Activated CD8-positive, alpha-beta T cell treated with anti-CD3 and anti-CD28 coated beads for 36 hours (primary cell): ENCODE measurements around the gene ZNF343. TPM values are rescaled to one million over a fixed set of nuclear protein-coding genes. Genes with fewer than 3 reads are reported as not detected.

Experiments
- ATAC-seq: fragments of 200-7000 bp; cut with Tn5 transposase; one replicate; pipeline ENCODE4 v1.10.0; 2021; ENCODE audit warnings: mild to moderate bottlenecking, moderate library complexity
- CTCF ChIA-PET: fragments of 350-600 bp; sonication (Branson Sonifier 250); formaldehyde crosslinking; loops from one replicate; lab custom pipeline; 2021; ENCODE audit warnings: antibody characterized with exemption; lab: Charles Lee
- POLR2A ChIA-PET: fragments of 350-600 bp; sonication (Branson Sonifier 250); formaldehyde crosslinking; loops from one replicate; lab custom pipeline; 2021; ENCODE audit warnings: antibody characterized with exemption; lab: Charles Lee
- DNase-seq: peaks from one replicate; pipeline ENCODE4 v3.0.0-alpha.2; 2020
- H3K27ac Mint-ChIP-seq: one replicate; pipeline ENCODE4 v1.8.0; 2021; ENCODE audit warnings: mild to moderate bottlenecking, mixed read lengths
- H3K27me3 Mint-ChIP-seq: one replicate; pipeline ENCODE4 v1.8.0; 2021; ENCODE audit warnings: mixed read lengths
- H3K36me3 Mint-ChIP-seq: one replicate; pipeline ENCODE4 v1.8.0; 2021; ENCODE audit warnings: low read depth, mixed read lengths
- H3K4me1 Mint-ChIP-seq: one replicate; pipeline ENCODE4 v1.8.0; 2021; ENCODE audit warnings: low read depth, mixed read lengths
- H3K4me3 Mint-ChIP-seq: one replicate; pipeline ENCODE4 v1.8.0; 2021; ENCODE audit warnings: mild to moderate bottlenecking, moderate library complexity, mixed read lengths
- H3K9me3 Mint-ChIP-seq: one replicate; pipeline ENCODE4 v1.8.0; 2021; ENCODE audit warnings: mixed read lengths
- intact Hi-C: fragments of 100-400 bp; cut with micrococcal nuclease; formaldehyde crosslinking; loops from one replicate; pipeline ENCODE4 v1.10.0; 2022
- total RNA-seq, 2 experiments: library from RNA; stranded (reverse); gene quantifications; one replicate each; pipeline ENCODE4 v1.2.3, GENCODE V29; 2021
- TF ChIP-seq, protein P1 (sequence below): fragments of 200-600 bp; IDR thresholded peaks from one replicate; pipeline ENCODE4 v1.8.0; 2022; ENCODE audit warnings: antibody characterized with exemption, mild to moderate bottlenecking

ZNF343 gene
- total RNA-seq, 2 experiments from 2014 or later, result 8.5 to 9.5 TPM

- no peak for DNase-seq
- peak overlapping the region; percentile 87 for H3K27ac Mint-ChIP-seq
- peaks cover 56% of the 10 kb centered on the region for H3K4me1 Mint-ChIP-seq
- peaks cover 68% of the 10 kb centered on the region for H3K36me3 Mint-ChIP-seq
- H3K4me3 Mint-ChIP-seq, result peak overlapping the region; percentile 89
- ATAC-seq, result no peak
- CTCF ChIA-PET, result interaction anchor here (0.6 to 6.1 kb wide), 8 partner anchors 7 to 261 kb away, joined by 3 to 53 read pairs (median 4); no protein-coding TSS in a partner anchor
- POLR2A ChIA-PET, result interaction anchor here (0.7 to 7.7 kb wide), 11 partner anchors 9 to 184 kb away, joined by 3 to 92 read pairs (median 3); partner anchors contain the start of genes NOP56 and ZNF343
- no peaks in the 10 kb centered on the region for H3K27me3 Mint-ChIP-seq
- H3K9me3 Mint-ChIP-seq, result no peaks in the 10 kb centered on the region
- TF ChIP-seq, protein P1, sequence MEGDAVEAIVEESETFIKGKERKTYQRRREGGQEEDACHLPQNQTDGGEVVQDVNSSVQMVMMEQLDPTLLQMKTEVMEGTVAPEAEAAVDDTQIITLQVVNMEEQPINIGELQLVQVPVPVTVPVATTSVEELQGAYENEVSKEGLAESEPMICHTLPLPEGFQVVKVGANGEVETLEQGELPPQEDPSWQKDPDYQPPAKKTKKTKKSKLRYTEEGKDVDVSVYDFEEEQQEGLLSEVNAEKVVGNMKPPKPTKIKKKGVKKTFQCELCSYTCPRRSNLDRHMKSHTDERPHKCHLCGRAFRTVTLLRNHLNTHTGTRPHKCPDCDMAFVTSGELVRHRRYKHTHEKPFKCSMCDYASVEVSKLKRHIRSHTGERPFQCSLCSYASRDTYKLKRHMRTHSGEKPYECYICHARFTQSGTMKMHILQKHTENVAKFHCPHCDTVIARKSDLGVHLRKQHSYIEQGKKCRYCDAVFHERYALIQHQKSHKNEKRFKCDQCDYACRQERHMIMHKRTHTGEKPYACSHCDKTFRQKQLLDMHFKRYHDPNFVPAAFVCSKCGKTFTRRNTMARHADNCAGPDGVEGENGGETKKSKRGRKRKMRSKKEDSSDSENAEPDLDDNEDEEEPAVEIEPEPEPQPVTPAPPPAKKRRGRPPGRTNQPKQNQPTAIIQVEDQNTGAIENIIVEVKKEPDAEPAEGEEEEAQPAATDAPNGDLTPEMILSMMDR, result no peak
- intact Hi-C loops, result no loop called here
These were observed 39.9 kb downstream of the ZNF343 start for GRCh38 chr20:2468581-2469407.

DNA sequence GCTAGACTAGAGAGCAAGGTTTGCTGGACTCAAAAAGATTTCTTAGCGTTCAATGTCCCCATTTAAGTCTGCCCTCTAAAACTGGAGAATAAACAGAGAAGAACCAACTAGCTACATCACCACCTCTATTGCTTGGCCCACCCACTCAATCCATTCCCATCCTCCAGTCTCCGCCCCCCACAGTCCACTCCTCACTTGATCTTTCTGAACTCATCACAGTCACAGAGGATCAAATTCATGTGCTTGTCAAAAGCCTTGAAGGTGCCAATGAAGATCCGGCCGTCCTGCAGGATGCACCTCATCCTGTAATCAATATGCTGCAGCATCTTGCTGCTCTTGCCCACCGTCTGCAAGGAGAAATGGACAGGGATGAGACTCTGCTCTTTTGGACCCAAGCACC is 41.3 kb downstream of the ZNF343 start:
- ATAC-seq (no peak), DNase-seq (no peak)
- H3K9me3 Mint-ChIP-seq, result no peaks in the 10 kb centered on the region

DNA sequence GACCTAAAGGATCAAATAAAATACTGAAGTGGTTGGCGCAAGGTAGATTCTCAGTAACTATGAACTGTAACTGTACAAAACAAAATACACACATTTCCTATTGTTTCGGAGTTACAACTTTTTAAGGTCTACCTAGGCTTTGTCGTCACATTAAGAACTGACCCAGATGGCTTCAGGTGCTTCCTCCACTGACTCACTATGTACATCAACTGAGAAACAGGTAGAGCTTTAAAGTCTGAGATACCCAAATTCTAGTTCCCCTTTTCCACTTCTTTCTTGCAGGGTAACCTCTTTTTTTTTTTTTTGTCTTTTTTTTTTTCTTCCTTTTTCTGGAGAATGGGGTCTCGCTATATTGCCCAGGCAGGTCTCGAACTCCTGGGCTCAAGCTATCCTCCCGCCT is 43.6 kb downstream of the ZNF343 start:
- intact Hi-C loops, result no loop called here
- CTCF ChIA-PET, result interaction anchor here (1.0 kb wide), 1 partner anchor 13 kb away, joined by 3 read pairs; no protein-coding TSS in a partner anchor
- TF ChIP-seq, protein P1, result no peak
- no peaks in the 10 kb centered on the region for H3K9me3 Mint-ChIP-seq
- peaks cover 44% of the 10 kb centered on the region for H3K4me1 Mint-ChIP-seq
- DNase-seq (no peak), ATAC-seq (no peak)
- POLR2A ChIA-PET, result interaction anchor here (0.9 kb wide), 1 partner anchor 78 kb away, joined by 3 read pairs; no protein-coding TSS in a partner anchor
- peaks cover 93% of the 10 kb centered on the region for H3K36me3 Mint-ChIP-seq
- H3K27me3 Mint-ChIP-seq, result no peaks in the 10 kb centered on the region
- no peak overlapping the region for H3K4me3 Mint-ChIP-seq
- no peak overlapping the region for H3K27ac Mint-ChIP-seq

More for the DNA sequence above, 41.3 kb downstream of the ZNF343 start:
- TF ChIP-seq, protein P1, result no peak
- ChIA-PET CTCF (interaction anchor here (1.2 to 6.1 kb wide), 5 partner anchors 10 to 81 kb away, joined by 3 to 53 read pairs (median 8); no protein-coding TSS in a partner anchor), POLR2A (interaction anchor here (0.6 to 7.7 kb wide), 9 partner anchors 8 to 186 kb away, joined by 3 to 92 read pairs (median 5); partner anchors contain the start of genes NOP56 and ZNF343)
- Mint-ChIP-seq H3K4me1 (peaks cover 56% of the 10 kb centered on the region), H3K36me3 (peaks cover 79% of the 10 kb centered on the region), H3K4me3 (peak overlapping the region; percentile 89), H3K27me3 (no peaks in the 10 kb centered on the region), H3K27ac (peak overlapping the region; percentile 87)
- intact Hi-C loops, result no loop called here

- Mint-ChIP-seq H3K4me3 (no peak overlapping the region), H3K4me1 (peaks cover 36% of the 10 kb centered on the region), H3K27ac (peak overlapping the region; percentile 3), H3K36me3 (peaks cover 89% of the 10 kb centered on the region), H3K9me3 (no peaks in the 10 kb centered on the region), H3K27me3 (no peaks in the 10 kb centered on the region)
- POLR2A ChIA-PET, result interaction anchor here (0.7 to 2.4 kb wide), 5 partner anchors 11 to 360 kb away, joined by 3 to 11 read pairs (median 4); no protein-coding TSS in a partner anchor
- TF ChIP-seq, protein P1, result no peak
- DNase-seq (no peak), ATAC-seq (no peak)
- CTCF ChIA-PET, result interaction anchor here (0.6 to 1.1 kb wide), 3 partner anchors 12 to 211 kb away, joined by 3 to 5 read pairs (median 3); no protein-coding TSS in a partner anchor
- intact Hi-C loops, result no loop called here
These were observed 44.9 kb downstream of the ZNF343 start for GRCh38 chr20:2463616-2464365.
